Muscle layer of colon (tissue), 2 donors: ENCODE results near the gene CDK5R2.

Experiments used
- H3K27ac ChIP-seq: one replicate; pipeline ENCODE4 v1.7.0; 2013; ENCODE audit warnings: low read depth, mild to moderate bottlenecking, low read length, moderate library complexity
- H3K27me3 ChIP-seq, 2 donors: one replicate each; pipeline ENCODE4 v1.7.0; 2013; ENCODE audit warnings: low read length in 2 of 2, mild to moderate bottlenecking in 2 of 2; ENCODE audit not compliant: insufficient read depth in 2 of 2, control insufficient read depth in 1 of 2
- H3K36me3 ChIP-seq: one replicate; pipeline ENCODE4 v1.7.0; 2013; ENCODE audit warnings: mild to moderate bottlenecking, low read length; ENCODE audit not compliant: insufficient read depth
- H3K4me1 ChIP-seq: one replicate; pipeline ENCODE4 v1.7.0; 2013; ENCODE audit warnings: mild to moderate bottlenecking, low read length; ENCODE audit not compliant: insufficient read depth
- H3K4me3 ChIP-seq, 2 donors: one replicate each; pipeline ENCODE4 v1.7.0; 2013; ENCODE audit warnings: low read length in 2 of 2, low read depth in 1 of 2, mild to moderate bottlenecking in 1 of 2, moderate library complexity in 1 of 2
- H3K9ac ChIP-seq: one replicate; pipeline ENCODE4 v1.7.0; 2013; ENCODE audit warnings: low read length
- H3K9me3 ChIP-seq: one replicate; pipeline ENCODE4 v1.7.0; 2013; ENCODE audit warnings: mild to moderate bottlenecking, low read length
- donor health status: abdominal sarcoma.
- donor health status: Adenocarcinoma of cecum.

The CDK5R2 gene

GRCh38 chr2:218953366-218953954 lies 6.0 kb upstream of the CDK5R2 start:
- Histone ChIP-seq H3K27ac (no peak overlapping the region), H3K4me1 (no peaks in the 10 kb centered on the region), H3K9me3 (no peaks in the 10 kb centered on the region), H3K4me3 (no peak overlapping the region), H3K9ac (no peak overlapping the region), H3K36me3 (no peaks in the 10 kb centered on the region), H3K27me3 (peaks cover 4 to 8% of the 10 kb centered on the region in 2 donors)

GRCh38 chr2:218954541-218955300 lies 4.7 kb upstream of the CDK5R2 start:
- Histone ChIP-seq H3K4me3 (no peak overlapping the region), H3K27me3 (peaks cover 11 to 21% of the 10 kb centered on the region in 2 donors), H3K4me1 (no peaks in the 10 kb centered on the region), H3K27ac (no peak overlapping the region), H3K36me3 (no peaks in the 10 kb centered on the region), H3K9ac (no peak overlapping the region), H3K9me3 (no peaks in the 10 kb centered on the region)

DNA sequence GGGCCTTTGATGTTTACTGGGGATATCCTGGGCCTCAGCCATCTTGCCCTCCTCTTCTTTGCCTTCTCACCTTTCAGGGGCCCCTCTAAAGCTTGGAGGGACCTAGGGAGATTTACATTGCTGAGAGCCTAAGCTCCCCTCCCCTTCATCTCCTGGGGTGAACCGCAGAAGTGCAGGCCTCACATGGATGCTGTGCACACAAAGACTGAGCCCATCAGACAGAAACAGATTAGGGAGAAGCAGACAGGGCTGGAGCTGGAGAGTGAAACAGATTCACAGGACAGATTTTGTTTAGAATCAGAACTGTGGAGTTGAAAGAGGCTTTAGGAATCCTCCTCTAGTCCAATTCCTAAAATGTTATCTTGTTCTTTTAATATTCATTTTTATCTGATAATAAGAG lies 3.4 kb upstream of the CDK5R2 start:
- H3K4me3 ChIP-seq = no peak overlapping the region
- peaks cover 12 to 34% of the 10 kb centered on the region in 2 donors for H3K27me3 ChIP-seq
- no peaks in the 10 kb centered on the region for H3K9me3 ChIP-seq
- H3K4me1 ChIP-seq = no peaks in the 10 kb centered on the region
- no peak overlapping the region for H3K9ac ChIP-seq
- no peaks in the 10 kb centered on the region for H3K36me3 ChIP-seq
- H3K27ac ChIP-seq = no peak overlapping the region

DNA sequence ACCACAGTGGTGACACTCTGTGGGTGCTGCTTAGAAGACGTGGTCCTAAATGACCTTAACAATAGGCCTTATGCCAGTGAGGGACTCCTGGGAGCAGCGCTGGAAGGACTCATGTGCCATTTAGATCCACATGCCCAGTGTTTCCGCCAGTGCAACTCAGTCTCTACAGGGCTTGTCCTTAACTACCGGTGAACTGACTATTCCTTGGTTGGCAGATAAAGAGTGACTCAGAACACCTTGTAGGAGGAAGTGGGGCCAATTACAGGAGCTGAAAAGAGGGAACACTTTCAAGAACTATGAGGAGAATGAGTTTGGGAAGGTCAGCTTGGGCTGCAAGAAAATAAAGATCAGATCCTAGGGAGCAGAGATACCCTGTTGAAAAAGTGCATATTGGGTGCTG lies 1.8 kb upstream of the CDK5R2 start:
- no peaks in the 10 kb centered on the region for H3K36me3 ChIP-seq
- H3K27ac ChIP-seq = no peak overlapping the region
- no peaks in the 10 kb centered on the region for H3K4me1 ChIP-seq
- peaks cover 26 to 50% of the 10 kb centered on the region in 2 donors for H3K27me3 ChIP-seq
- H3K9ac ChIP-seq = no peak overlapping the region
- no peak overlapping the region for H3K4me3 ChIP-seq
- no peaks in the 10 kb centered on the region for H3K9me3 ChIP-seq

- H3K4me3 ChIP-seq = no peak overlapping the region
- H3K4me1 ChIP-seq = no peaks in the 10 kb centered on the region
- H3K9ac ChIP-seq = no peak overlapping the region
- no peaks in the 10 kb centered on the region for H3K36me3 ChIP-seq
- H3K27ac ChIP-seq = no peak overlapping the region
- peaks cover 32 to 56% of the 10 kb centered on the region in 2 donors for H3K27me3 ChIP-seq
- no peaks in the 10 kb centered on the region for H3K9me3 ChIP-seq
These were observed 1.2 kb upstream of the CDK5R2 start for GRCh38 chr2:218958276-218958675.

DNA sequence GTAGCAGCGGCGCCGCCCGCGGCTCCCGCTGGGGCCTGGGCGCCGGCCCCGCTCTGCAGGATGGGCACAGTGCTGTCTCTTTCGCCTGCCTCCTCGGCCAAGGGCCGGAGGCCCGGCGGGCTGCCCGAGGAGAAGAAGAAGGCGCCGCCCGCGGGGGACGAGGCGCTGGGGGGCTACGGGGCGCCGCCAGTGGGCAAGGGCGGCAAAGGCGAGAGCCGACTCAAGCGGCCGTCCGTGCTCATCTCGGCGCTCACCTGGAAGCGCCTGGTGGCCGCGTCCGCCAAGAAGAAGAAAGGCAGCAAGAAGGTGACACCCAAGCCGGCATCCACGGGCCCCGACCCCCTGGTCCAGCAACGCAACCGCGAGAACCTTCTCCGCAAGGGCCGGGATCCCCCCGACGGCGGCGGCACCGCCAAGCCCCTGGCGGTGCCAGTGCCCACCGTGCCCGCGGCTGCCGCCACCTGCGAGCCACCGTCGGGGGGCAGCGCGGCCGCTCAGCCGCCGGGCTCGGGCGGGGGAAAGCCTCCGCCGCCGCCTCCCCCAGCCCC lies 369 bp downstream of the CDK5R2 start:
- Histone ChIP-seq H3K4me3 (no peak overlapping the region), H3K27me3 (peaks cover 44 to 68% of the 10 kb centered on the region in 2 donors), H3K9me3 (no peaks in the 10 kb centered on the region), H3K4me1 (no peaks in the 10 kb centered on the region), H3K27ac (no peak overlapping the region), H3K9ac (no peak overlapping the region), H3K36me3 (no peaks in the 10 kb centered on the region)

DNA sequence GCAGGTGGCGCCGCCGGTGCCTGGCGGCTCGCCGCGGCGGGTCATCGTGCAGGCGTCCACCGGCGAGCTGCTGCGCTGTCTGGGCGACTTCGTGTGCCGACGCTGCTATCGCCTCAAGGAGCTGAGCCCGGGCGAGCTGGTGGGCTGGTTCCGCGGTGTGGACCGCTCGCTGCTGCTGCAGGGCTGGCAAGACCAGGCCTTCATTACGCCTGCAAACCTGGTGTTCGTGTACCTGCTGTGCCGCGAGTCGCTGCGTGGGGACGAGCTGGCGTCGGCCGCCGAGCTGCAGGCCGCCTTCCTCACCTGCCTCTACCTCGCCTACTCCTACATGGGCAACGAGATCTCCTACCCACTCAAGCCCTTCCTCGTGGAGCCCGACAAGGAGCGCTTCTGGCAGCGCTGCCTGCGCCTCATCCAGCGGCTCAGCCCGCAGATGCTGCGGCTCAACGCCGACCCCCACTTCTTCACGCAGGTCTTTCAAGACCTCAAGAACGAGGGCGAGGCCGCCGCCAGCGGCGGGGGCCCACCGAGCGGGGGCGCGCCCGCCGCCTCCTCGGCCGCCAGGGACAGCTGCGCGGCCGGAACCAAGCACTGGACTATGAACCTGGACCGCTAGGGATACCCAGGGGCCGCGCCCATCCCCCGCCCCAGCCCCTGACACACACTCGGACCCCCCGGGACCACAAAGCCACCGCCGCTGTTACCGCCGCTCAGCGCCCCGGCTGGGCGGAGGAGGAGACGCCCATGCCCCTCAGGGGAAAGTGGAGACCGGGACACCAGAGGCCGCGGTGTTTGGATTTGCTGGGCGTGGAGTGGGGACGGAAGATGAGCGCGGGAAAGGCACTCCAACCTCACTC lies 1.1 kb downstream of the CDK5R2 start:
- Histone ChIP-seq H3K9ac (no peak overlapping the region), H3K4me1 (no peaks in the 10 kb centered on the region), H3K9me3 (no peaks in the 10 kb centered on the region), H3K4me3 (no peak overlapping the region), H3K27ac (no peak overlapping the region), H3K36me3 (no peaks in the 10 kb centered on the region), H3K27me3 (peaks cover 44 to 70% of the 10 kb centered on the region in 2 donors)

GRCh38 chr2:218961229-218961628 lies 1.8 kb downstream of the CDK5R2 start:
- Histone ChIP-seq H3K9ac (no peak overlapping the region), H3K27ac (no peak overlapping the region), H3K4me1 (no peaks in the 10 kb centered on the region), H3K4me3 (no peak overlapping the region), H3K9me3 (no peaks in the 10 kb centered on the region), H3K27me3 (peaks cover 44 to 70% of the 10 kb centered on the region in 2 donors), H3K36me3 (no peaks in the 10 kb centered on the region)

DNA sequence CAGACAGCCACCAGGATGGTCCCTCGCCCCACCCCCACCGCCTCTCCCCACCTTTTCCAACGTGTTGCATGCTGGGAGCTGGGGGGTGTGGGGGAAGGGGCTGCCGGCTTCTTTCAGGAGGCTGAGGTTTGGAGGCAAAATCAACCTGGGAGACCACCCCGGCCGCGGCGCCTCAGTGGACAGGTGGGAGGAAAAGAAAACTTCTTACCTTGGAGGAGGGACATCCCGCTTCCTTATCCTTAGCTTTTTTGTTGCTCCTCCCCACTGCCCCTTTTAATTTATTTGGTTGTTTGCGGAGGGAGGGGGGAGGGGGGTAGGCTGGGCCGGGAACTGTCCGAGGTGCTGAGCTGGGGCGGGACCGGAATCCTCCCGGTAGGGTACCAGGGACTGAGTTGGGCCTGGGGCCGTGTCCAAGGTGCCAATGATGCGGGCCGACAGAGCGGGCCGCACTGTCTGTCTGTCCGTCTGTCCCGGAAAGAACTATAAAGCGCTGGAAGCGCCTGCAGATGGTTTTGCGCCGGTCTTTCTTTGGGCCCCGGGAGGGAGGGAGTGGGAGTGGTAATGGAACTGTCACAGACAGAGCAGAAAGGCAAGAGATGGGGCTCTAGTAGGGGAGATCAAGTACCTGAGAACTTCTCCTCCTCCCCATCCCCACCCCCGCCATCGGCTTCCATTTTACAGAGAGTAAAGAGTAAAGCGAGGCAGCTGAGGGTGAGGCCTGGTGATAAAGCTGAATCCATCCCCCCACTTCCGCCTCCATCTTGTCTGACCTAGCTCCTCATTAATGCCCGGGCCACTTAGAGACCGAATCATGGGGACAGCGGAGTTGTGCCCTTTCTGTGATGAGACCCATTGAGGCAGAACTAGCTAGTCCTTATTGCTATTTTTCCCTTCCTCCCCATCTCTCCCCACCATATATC lies 2.4 kb downstream of the CDK5R2 start:
- Histone ChIP-seq H3K4me3 (no peak overlapping the region), H3K27me3 (peaks cover 44 to 70% of the 10 kb centered on the region in 2 donors)

DNA sequence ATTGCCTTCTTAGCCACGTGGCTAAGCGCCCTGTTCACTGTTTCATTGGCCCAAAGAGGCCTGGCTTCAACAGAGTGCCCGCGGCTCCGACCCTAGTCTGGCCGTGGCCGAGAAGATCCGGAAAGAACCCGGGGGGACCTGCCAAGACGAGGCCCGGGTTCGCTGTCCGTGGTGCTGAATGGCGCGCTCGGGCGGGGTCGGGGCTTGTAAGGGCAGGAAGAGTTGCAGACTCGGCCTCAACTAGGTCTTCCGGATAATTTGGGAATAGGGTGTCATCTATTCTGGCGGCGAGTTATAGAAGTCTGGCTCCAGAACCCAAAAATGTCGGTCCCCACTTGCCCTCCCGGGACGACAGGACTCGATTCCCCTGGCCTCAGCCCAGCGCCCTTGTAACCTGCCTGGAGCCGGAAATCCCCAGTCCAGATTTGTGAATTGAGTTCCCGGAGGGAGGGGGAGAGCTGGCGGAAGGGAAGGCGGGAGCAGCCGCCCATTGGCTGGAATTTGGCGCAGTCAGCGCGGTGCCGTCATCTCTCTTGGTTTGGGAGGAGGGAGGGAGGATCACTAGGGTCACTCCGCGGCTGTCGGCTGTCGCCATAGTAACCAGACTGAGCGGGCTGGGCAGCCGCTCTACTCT lies 3.5 kb downstream of the CDK5R2 start:
- Histone ChIP-seq H3K36me3 (no peaks in the 10 kb centered on the region), H3K9ac (no peak overlapping the region), H3K27me3 (peaks cover 44 to 69% of the 10 kb centered on the region in 2 donors), H3K9me3 (no peaks in the 10 kb centered on the region), H3K4me1 (no peaks in the 10 kb centered on the region), H3K4me3 (no peak overlapping the region), H3K27ac (no peak overlapping the region)

More for the DNA sequence above, 2.4 kb downstream of the CDK5R2 start:
- H3K36me3 ChIP-seq = no peaks in the 10 kb centered on the region
- H3K4me1 ChIP-seq = no peaks in the 10 kb centered on the region
- no peaks in the 10 kb centered on the region for H3K9me3 ChIP-seq
- H3K27ac ChIP-seq = no peak overlapping the region
- H3K9ac ChIP-seq = no peak overlapping the region
